Central memory CD4-positive, alpha-beta T cell (primary cell): ENCODE results near the gene DCN.

Source experiments
- DNase-seq: peaks from one replicate; pipeline ENCODE4 v3.0.0; 2022

DCN gene

DNA sequence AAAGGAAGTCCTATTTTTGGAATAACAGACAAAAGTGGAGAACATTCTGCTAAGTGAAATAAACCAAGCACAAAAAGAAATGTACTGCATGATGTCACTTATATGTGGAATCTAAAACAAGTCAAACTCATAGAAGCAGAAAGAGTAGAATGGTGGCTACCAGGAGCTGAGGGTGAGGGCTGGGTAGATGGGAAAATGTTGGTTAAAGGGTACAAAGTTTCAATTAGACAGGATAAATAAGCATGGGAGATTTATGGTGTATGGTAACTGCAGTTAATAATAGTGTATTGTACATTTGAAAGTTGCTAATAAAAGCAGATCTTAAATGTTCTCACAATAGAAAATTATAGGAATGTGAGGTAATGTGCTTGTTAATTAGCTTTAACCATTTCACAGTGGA is 84.2 kb downstream of the DCN start:
- DNase-seq: no peak

- DNase-seq: no peak
These were observed 87.7 kb downstream of the DCN start for GRCh38 chr12:91094957-91095356.

- DNase-seq: no peak
These were observed 88.5 kb downstream of the DCN start for GRCh38 chr12:91094032-91094662.

GRCh38 chr12:91093341-91093740 is 89.3 kb downstream of the DCN start:
- no peak for DNase-seq

- DNase-seq: no peak
These were observed 90.5 kb downstream of the DCN start for GRCh38 chr12:91091916-91092715.
